ENCODE results near the gene JAG2. TPM values are rescaled to one million over a fixed set of nuclear protein-coding genes. Genes with fewer than 3 reads are reported as not detected.

Gene JAG2
- total RNA-seq, 1 experiment from 2014 or later, result 12.2 TPM

DNA sequence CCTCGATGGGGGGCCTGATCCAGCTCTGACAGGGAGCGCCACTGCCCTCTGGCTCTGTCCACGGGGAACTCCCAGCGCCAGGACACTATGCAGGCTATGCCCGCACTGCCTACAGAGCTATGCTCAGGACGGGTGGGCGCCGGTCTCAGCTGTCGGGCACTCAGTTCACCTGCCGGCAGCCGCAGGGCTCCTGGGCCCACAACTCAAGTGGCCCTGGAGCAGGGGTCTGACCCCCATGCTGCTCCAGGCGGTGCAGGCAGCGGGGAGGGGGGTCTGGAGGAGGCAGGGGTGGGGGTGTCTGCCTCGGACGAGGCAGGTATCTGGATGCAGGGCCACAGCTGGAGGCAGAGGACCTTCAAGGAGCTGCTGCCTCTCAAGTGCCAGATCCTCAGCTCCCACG lies 41.1 kb upstream of the JAG2 start:
- DNase-seq (ENCODE audit: low spot score), result no peak
- POLR2A ChIA-PET, result no interaction called here

More for the DNA sequence above, 41.1 kb upstream of the JAG2 start:
- ATAC-seq, result no peak
- CTCF ChIA-PET, result interaction anchor here (1.0 to 1.2 kb wide), 2 partner anchors 9 to 142 kb away, joined by 3 read pairs; no protein-coding TSS in a partner anchor
- Mint-ChIP-seq H3K27me3 (ENCODE audit: low read depth) (no peaks in the 10 kb centered on the region), H3K4me3 (no peak overlapping the region), H3K4me1 (no peaks in the 10 kb centered on the region), H3K27ac (no peak overlapping the region), H3K9me3 (no peaks in the 10 kb centered on the region), H3K36me3 (no peaks in the 10 kb centered on the region)
- no peak for TF ChIP-seq JUN (CRISPR knock-in tag; IDR thresholded peaks at IDR 0.05)
- TF ChIP-seq, protein P1, sequence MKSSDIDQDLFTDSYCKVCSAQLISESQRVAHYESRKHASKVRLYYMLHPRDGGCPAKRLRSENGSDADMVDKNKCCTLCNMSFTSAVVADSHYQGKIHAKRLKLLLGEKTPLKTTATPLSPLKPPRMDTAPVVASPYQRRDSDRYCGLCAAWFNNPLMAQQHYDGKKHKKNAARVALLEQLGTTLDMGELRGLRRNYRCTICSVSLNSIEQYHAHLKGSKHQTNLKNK (CRISPR knock-in tag; IDR thresholded peaks at IDR 0.05), result no peak
- TF ChIP-seq USF2 (CRISPR knock-in tag; IDR thresholded peaks at IDR 0.05), result no peak
- no peak for TF ChIP-seq FOXK1 (CRISPR knock-in tag; IDR thresholded peaks at IDR 0.05)
- TF ChIP-seq PRRX2 (CRISPR knock-in tag; IDR thresholded peaks at IDR 0.05), result no peak
- no peak for TF ChIP-seq ELF4 (CRISPR knock-in tag; IDR thresholded peaks at IDR 0.05; ENCODE audit: low read depth)
- TF ChIP-seq NFYB (CRISPR knock-in tag; conservative IDR thresholded peaks at IDR 0.05; ENCODE audit: low read depth), result no peak
- no peak for TF ChIP-seq ZNF138 (CRISPR knock-in tag; conservative IDR thresholded peaks at IDR 0.05)
- TF ChIP-seq, protein P2, sequence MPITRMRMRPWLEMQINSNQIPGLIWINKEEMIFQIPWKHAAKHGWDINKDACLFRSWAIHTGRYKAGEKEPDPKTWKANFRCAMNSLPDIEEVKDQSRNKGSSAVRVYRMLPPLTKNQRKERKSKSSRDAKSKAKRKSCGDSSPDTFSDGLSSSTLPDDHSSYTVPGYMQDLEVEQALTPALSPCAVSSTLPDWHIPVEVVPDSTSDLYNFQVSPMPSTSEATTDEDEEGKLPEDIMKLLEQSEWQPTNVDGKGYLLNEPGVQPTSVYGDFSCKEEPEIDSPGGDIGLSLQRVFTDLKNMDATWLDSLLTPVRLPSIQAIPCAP (CRISPR knock-in tag; IDR thresholded peaks at IDR 0.05), result no peak
- TF ChIP-seq, protein P3, sequence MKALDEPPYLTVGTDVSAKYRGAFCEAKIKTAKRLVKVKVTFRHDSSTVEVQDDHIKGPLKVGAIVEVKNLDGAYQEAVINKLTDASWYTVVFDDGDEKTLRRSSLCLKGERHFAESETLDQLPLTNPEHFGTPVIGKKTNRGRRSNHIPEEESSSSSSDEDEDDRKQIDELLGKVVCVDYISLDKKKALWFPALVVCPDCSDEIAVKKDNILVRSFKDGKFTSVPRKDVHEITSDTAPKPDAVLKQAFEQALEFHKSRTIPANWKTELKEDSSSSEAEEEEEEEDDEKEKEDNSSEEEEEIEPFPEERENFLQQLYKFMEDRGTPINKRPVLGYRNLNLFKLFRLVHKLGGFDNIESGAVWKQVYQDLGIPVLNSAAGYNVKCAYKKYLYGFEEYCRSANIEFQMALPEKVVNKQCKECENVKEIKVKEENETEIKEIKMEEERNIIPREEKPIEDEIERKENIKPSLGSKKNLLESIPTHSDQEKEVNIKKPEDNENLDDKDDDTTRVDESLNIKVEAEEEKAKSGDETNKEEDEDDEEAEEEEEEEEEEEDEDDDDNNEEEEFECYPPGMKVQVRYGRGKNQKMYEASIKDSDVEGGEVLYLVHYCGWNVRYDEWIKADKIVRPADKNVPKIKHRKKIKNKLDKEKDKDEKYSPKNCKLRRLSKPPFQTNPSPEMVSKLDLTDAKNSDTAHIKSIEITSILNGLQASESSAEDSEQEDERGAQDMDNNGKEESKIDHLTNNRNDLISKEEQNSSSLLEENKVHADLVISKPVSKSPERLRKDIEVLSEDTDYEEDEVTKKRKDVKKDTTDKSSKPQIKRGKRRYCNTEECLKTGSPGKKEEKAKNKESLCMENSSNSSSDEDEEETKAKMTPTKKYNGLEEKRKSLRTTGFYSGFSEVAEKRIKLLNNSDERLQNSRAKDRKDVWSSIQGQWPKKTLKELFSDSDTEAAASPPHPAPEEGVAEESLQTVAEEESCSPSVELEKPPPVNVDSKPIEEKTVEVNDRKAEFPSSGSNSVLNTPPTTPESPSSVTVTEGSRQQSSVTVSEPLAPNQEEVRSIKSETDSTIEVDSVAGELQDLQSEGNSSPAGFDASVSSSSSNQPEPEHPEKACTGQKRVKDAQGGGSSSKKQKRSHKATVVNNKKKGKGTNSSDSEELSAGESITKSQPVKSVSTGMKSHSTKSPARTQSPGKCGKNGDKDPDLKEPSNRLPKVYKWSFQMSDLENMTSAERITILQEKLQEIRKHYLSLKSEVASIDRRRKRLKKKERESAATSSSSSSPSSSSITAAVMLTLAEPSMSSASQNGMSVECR (CRISPR knock-in tag; IDR thresholded peaks at IDR 0.05; ENCODE audit: borderline replicate concordance), result no peak
- TF ChIP-seq, protein P4, sequence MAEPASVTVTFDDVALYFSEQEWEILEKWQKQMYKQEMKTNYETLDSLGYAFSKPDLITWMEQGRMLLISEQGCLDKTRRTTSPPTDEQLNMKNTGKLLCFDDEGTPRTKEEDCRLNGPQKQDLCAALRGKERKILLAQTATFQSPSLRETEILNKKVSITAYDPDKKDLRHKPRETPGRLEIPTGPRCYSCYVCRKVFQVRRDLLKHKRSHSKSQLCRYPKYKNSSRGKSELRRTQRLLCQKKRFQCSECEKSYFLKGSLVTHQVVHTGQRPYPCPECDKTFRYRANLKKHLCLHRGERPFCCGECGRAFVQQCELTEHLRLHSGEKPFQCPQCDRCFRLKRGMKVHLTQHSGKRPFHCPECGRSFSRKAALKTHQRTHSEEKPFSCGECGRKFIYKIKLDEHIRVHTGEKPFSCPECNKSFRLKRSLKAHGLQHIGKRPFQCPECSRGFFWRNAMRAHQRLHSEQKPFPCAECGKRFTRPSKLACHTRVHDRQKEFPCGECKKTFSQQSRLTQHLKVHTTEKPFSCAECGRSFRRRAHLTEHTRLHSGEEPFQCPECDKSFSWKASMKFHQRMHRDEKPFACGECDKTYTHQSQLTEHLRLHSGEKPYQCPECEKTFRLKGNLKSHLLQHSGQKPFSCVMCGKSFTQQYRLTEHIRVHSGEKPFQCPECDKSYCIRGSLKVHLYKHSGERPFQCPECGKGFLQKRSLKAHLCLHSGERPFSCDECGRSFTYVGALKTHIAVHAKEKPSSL (CRISPR knock-in tag; conservative IDR thresholded peaks at IDR 0.05), result no peak
- TF ChIP-seq KAT7 (CRISPR knock-in tag; IDR thresholded peaks at IDR 0.05; ENCODE audit: borderline replicate concordance), result no peak
- no peak for TF ChIP-seq ZNF317 (CRISPR knock-in tag; IDR thresholded peaks at IDR 0.05; ENCODE audit: borderline replicate concordance, low read depth)
- no peak for TF ChIP-seq E2F4 (CRISPR knock-in tag; IDR thresholded peaks at IDR 0.05; ENCODE audit: borderline replicate concordance, low read depth)
- no peak for TF ChIP-seq ZNF232 (CRISPR knock-in tag; IDR thresholded peaks at IDR 0.05)
- TF ChIP-seq ZNF263 (CRISPR knock-in tag; IDR thresholded peaks at IDR 0.05; ENCODE audit: low read depth), result no peak
- TF ChIP-seq PREB (CRISPR knock-in tag; IDR thresholded peaks at IDR 0.05; ENCODE audit: borderline replicate concordance), result no peak
- no peak for TF ChIP-seq NR1H2 (CRISPR knock-in tag; IDR thresholded peaks at IDR 0.05)

Data from WTC11 (cell line).